Vagina (tissue), 2 donors: ENCODE data around the gene PNMT.

ENCODE experiments used
- POLR2A ChIP-seq, 2 donors: fragments of 450-650 bp; IDR thresholded peaks; one replicate each; pipeline ENCODE4 v1.6.1; 2017; ENCODE audit warnings: antibody characterized with exemption in 2 of 2, mild to moderate bottlenecking in 2 of 2, moderate library complexity in 2 of 2
- TF ChIP-seq, protein P1 (sequence below), 3 experiments: fragments of 450-650 bp in 2 of 3; fragments of 200-600 bp in 1 of 3; sonication (generic) in 1 of 3; IDR thresholded peaks; one replicate each; pipeline ENCODE4 v1.5.1; 2017 to 2019; ENCODE audit warnings: antibody characterized with exemption in 3 of 3, mild to moderate bottlenecking in 2 of 3, moderate library complexity in 2 of 3

GRCh38 chr17:39673335-39674081, 5.3 kb downstream of the PNMT start:
- TF ChIP-seq POLR2A (IDR thresholded peaks at IDR 0.05) = no peak
- TF ChIP-seq, protein P1, sequence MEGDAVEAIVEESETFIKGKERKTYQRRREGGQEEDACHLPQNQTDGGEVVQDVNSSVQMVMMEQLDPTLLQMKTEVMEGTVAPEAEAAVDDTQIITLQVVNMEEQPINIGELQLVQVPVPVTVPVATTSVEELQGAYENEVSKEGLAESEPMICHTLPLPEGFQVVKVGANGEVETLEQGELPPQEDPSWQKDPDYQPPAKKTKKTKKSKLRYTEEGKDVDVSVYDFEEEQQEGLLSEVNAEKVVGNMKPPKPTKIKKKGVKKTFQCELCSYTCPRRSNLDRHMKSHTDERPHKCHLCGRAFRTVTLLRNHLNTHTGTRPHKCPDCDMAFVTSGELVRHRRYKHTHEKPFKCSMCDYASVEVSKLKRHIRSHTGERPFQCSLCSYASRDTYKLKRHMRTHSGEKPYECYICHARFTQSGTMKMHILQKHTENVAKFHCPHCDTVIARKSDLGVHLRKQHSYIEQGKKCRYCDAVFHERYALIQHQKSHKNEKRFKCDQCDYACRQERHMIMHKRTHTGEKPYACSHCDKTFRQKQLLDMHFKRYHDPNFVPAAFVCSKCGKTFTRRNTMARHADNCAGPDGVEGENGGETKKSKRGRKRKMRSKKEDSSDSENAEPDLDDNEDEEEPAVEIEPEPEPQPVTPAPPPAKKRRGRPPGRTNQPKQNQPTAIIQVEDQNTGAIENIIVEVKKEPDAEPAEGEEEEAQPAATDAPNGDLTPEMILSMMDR (IDR thresholded peaks at IDR 0.05) = no peak
